Osteoblast (primary cell): Measurements from ENCODE around the gene LRMDA. TPM values are rescaled to one million over a fixed set of nuclear protein-coding genes. Genes with fewer than 3 reads are reported as not detected.

Source experiments
- DNase-seq: peaks from one replicate; pipeline ENCODE4 v3.0.0; 2011; ENCODE audit warnings: low spot score, mixed read lengths; ENCODE audit not compliant: insufficient read length; ENCODE audit errors: missing footprints
- H2AFZ ChIP-seq: 2 replicates; pipeline ENCODE4 v1.6.0; 2011; ENCODE audit warnings: mild to moderate bottlenecking, low read length
- H3K27ac ChIP-seq: 2 replicates; pipeline ENCODE4 v1.5.1; 2011; ENCODE audit warnings: mild to moderate bottlenecking, low read depth, low read length, moderate library complexity
- H3K27me3 ChIP-seq: 2 replicates; pipeline ENCODE4 v1.6.0; 2012; ENCODE audit warnings: mild to moderate bottlenecking, control low read depth, inconsistent platforms, low read length, moderate library complexity; ENCODE audit not compliant: insufficient read depth
- H3K36me3 ChIP-seq: 2 replicates; pipeline ENCODE4 v1.5.1; 2011; ENCODE audit warnings: mild to moderate bottlenecking, low read length, control low read depth, moderate library complexity; ENCODE audit not compliant: insufficient read depth
- H3K4me1 ChIP-seq: 2 replicates; pipeline ENCODE4 v1.5.1; 2011; ENCODE audit warnings: mild to moderate bottlenecking, low read length, control low read depth, moderate library complexity; ENCODE audit not compliant: insufficient read depth
- H3K4me2 ChIP-seq: 2 replicates; pipeline ENCODE4 v1.6.0; 2011; ENCODE audit warnings: mild to moderate bottlenecking, low read length; ENCODE audit not compliant: insufficient read depth
- H3K4me3 ChIP-seq: fragments of 200-600 bp; sonication (generic); 3 replicates; pipeline ENCODE4 v1.5.1; 2012; ENCODE audit warnings: mild to moderate bottlenecking, low read length, inconsistent platforms; ENCODE audit not compliant: insufficient read depth
- H3K79me2 ChIP-seq: 2 replicates; pipeline ENCODE4 v1.6.0; 2012; ENCODE audit warnings: mild to moderate bottlenecking, low read length, control low read depth, inconsistent platforms; ENCODE audit not compliant: insufficient read depth
- H3K9me3 ChIP-seq: 2 replicates; pipeline ENCODE4 v1.5.1; 2011; ENCODE audit warnings: low read depth, low read length, control low read depth
- H4K20me1 ChIP-seq: 2 replicates; pipeline ENCODE4 v1.6.0; 2012; ENCODE audit warnings: mild to moderate bottlenecking, low read length, control low read depth; ENCODE audit not compliant: insufficient read depth
- total RNA-seq: library from RNA; depleted of rRNA; stranded (reverse); fragments of >200 nt; gene quantifications from 2 replicates; pipeline ENCODE4 v1.2.3, GENCODE V29; 2012
- TF ChIP-seq, protein P1 (sequence below): IDR thresholded peaks from 2 replicates; pipeline ENCODE4 v1.5.1; 2011; ENCODE audit warnings: mild to moderate bottlenecking, low read depth, low read length, moderate library complexity; ENCODE audit errors: extremely low read depth

The LRMDA gene
- total RNA-seq, 1 donor = 18.5 TPM

DNA sequence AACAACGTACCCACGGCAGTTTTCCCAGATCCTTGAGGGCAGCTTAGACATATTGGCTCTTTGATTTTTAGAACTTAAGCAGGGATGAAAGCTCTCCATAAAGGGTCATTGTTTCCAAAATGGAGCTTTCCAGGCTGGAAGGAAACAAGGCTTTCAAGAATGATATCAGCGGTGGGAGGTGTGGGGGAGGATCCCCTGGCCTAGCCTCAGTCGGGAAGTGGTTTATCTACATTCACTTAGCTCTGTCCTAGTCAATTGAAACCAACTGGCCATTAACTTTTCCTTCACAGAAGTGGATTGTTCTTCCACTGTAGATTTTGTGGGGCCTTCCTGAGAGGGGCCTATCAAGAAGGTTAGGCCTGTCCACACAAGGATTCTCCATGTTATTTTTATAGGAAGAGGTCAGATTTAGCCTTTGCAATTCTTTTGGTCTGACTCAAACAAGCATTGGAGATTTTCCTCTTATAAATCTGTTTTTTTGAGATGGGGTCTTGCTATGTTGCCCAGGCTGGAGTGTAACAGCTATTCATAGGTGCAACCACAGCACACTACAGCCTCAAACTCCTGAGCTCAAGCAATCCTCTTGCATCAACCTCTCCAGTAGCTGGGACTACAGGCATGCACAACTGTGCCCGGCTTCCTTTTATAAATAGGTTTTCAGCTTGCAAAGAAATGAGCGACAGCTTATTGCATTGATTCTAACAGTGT is 343.5 kb downstream of the LRMDA start:
- Histone ChIP-seq H3K4me1 (peaks cover 40% of the 10 kb centered on the region), H4K20me1 (no peaks in the 10 kb centered on the region), H3K79me2 (no peaks in the 10 kb centered on the region), H3K27me3 (no peaks in the 10 kb centered on the region), H3K4me2 (no peak overlapping the region), H3K9me3 (no peaks in the 10 kb centered on the region), H3K27ac (no peak overlapping the region), H3K4me3 (no peak overlapping the region), H3K36me3 (no peaks in the 10 kb centered on the region), H2AFZ (no peak overlapping the region)
- TF ChIP-seq, protein P1, sequence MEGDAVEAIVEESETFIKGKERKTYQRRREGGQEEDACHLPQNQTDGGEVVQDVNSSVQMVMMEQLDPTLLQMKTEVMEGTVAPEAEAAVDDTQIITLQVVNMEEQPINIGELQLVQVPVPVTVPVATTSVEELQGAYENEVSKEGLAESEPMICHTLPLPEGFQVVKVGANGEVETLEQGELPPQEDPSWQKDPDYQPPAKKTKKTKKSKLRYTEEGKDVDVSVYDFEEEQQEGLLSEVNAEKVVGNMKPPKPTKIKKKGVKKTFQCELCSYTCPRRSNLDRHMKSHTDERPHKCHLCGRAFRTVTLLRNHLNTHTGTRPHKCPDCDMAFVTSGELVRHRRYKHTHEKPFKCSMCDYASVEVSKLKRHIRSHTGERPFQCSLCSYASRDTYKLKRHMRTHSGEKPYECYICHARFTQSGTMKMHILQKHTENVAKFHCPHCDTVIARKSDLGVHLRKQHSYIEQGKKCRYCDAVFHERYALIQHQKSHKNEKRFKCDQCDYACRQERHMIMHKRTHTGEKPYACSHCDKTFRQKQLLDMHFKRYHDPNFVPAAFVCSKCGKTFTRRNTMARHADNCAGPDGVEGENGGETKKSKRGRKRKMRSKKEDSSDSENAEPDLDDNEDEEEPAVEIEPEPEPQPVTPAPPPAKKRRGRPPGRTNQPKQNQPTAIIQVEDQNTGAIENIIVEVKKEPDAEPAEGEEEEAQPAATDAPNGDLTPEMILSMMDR = no peak
- DNase-seq = no peak

GRCh38 chr10:75776738-75777504 is 345.5 kb downstream of the LRMDA start:
- Histone ChIP-seq H3K4me2 (no peak overlapping the region), H3K4me3 (no peak overlapping the region), H2AFZ (no peak overlapping the region), H3K4me1 (peaks cover 21% of the 10 kb centered on the region), H3K79me2 (no peaks in the 10 kb centered on the region), H4K20me1 (no peaks in the 10 kb centered on the region), H3K27ac (no peak overlapping the region), H3K27me3 (no peaks in the 10 kb centered on the region), H3K9me3 (no peaks in the 10 kb centered on the region), H3K36me3 (no peaks in the 10 kb centered on the region)
- TF ChIP-seq, protein P1 = no peak
- DNase-seq = no peak

- H3K9me3 ChIP-seq = no peaks in the 10 kb centered on the region
- TF ChIP-seq, protein P1 = no peak
- H3K4me3 ChIP-seq = no peak overlapping the region
Observed at GRCh38 chr10:75778665-75779064, 347.2 kb downstream of the LRMDA start.

DNA sequence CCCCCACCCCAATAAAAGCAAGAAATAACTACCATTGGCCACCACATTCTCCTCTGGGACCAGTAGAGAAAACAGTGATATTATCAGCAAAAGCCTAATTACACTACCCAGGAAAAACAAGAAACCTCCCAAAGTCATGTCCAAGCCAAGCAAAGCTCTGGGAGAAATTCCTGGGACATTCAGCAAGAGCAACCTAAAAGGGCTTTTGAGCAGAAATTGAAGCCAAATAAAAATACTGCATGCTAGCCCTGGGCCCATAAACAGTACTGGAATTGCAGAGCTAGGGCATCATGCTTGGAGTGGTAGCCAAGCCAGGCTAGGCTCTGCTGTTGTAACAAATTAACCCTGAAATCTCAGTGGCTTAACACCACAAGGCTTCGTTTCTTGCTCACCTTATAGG is 347.9 kb downstream of the LRMDA start:
- Histone ChIP-seq H4K20me1 (no peaks in the 10 kb centered on the region), H3K79me2 (no peaks in the 10 kb centered on the region), H3K4me1 (peaks cover 5% of the 10 kb centered on the region), H3K27me3 (no peaks in the 10 kb centered on the region), H3K36me3 (no peaks in the 10 kb centered on the region), H3K4me2 (no peak overlapping the region), H3K27ac (no peak overlapping the region), H3K9me3 (no peaks in the 10 kb centered on the region), H2AFZ (no peak overlapping the region), H3K4me3 (no peak overlapping the region)
- TF ChIP-seq, protein P1 = no peak
- DNase-seq = no peak

More at GRCh38 chr10:75778665-75779064, 347.2 kb downstream of the LRMDA start:
- Histone ChIP-seq H2AFZ (no peak overlapping the region), H3K4me1 (peaks cover 10% of the 10 kb centered on the region), H3K36me3 (no peaks in the 10 kb centered on the region), H4K20me1 (no peaks in the 10 kb centered on the region), H3K27me3 (no peaks in the 10 kb centered on the region), H3K4me2 (no peak overlapping the region), H3K79me2 (no peaks in the 10 kb centered on the region), H3K27ac (no peak overlapping the region)
- DNase-seq = no peak
